GM18508 (cell line): ENCODE measurements around the gene NCKAP5L.
"Not testable (repeated sequence)": the region's sequence is repeated elsewhere in the genome, so short reads cannot be mapped to it uniquely, and the experiment has no call there.

Experiments
- ATAC-seq: cut with Tn5 transposase; IDR thresholded peaks from one replicate; pipeline ENCODE4 v1.9.1; 2021; ENCODE audit warnings: moderate number of reproducible peaks; ENCODE audit not compliant: insufficient read depth, unreplicated experiment

NCKAP5L gene

DNA sequence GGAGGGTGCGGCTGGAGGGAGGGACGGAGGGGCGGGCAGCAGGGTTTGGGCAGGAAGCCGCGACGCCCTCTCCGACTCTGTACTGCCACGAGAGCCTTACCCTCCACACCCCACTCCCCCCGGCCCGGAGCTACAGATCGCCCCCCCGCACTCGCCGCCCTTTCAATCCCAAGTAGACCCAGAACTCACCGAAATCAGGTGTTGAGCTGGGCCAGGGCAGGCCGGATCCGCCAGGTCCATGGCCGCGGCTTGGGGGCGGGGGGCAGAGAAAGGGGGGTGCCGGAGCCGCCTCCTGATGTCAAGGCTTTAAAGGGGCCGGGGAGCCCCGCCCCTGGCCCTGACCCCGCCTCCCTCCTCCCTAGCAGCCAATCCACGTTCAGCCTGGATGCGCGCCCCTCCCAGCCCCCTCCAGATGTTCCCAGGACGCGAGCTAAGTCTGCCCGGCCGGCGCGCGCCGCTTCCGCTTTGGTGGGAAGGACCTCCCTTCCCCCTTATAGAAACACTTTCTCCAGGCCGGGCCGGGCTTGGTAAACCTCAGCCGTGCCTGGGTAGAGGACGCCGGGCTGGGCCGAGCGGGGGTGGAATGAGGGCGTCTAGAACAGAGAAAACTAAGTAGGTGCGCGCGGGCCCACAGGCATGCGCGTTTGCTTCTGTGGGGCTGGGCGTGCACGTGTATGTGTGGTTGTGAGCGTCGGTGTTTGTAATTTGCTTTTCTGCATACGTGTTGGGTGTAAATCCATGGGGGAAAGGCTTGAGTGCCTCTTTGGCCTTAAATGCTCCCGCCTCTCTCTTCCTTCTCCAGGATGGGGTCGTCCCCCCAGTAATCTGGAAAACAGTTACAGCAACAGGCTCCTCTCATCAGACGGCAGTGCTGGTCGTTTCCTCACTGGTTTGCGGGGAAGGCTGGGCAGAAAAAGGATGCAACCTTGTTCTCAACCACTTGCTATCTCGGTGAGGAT, at the start of gene NCKAP5L:
TSS of gene NCKAP5L (minus strand) at position 281 of the 959 bp plus-strand sequence. CDS start 24,369 bp downstream, outside the sequence.
- no peak for ATAC-seq

DNA sequence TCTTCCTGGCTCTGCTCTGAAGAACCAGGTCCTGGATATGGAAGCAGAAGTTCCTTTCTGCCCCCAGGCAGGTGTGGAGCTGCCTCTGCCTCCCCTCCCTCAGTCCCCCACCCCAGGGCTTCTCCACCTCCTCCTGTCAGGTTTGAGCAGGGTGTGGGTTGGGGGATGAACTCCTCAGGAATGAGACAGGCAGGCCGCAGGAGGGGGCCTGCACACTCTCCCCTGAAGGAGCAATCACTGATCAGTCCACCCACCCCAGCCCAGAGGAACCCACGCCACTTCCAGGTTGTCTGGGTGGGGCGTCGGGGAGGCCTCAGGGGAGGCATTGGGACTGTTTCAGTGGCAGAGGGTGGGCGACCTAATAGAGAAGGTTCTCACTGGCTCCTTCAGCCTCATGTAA, 48.9 kb upstream of the NCKAP5L start:
- no peak for ATAC-seq

GRCh38 chr12:49876070-49876469, 47.9 kb upstream of the NCKAP5L start:
- ATAC-seq, result no peak

DNA sequence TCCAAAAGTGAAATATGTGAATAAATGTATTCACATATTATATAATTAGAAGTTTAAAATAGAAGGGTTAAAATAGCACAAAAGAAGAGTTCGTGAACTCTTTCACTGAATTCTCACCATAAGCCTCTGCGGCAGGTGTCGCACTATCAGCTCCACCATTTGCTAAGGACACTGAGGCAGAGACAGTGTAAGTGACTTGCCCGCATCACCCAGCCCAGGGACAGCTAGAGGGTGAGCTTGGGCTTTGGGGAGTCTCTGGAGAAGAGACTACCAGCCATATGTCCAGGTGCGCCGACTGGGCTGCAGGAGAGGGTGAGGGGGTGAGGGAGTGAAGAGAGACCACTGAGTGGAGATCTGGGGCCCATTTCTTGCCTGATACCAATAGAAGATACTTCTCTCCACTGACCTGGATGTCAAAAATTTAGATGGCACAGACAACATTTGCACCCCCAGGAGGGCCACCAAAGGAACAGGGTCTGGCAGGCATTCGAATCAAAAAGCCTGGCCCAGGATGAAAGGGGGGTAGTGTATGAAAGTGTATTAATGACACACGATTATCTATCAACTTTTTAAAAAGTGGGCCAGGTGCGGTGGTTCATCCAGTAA, 47.0 kb upstream of the NCKAP5L start:
- ATAC-seq, result no peak

GRCh38 chr12:49874142-49874897, 46.1 kb upstream of the NCKAP5L start:
- ATAC-seq, result no peak

GRCh38 chr12:49873361-49873934, 45.2 kb upstream of the NCKAP5L start:
- ATAC-seq, result no peak

DNA sequence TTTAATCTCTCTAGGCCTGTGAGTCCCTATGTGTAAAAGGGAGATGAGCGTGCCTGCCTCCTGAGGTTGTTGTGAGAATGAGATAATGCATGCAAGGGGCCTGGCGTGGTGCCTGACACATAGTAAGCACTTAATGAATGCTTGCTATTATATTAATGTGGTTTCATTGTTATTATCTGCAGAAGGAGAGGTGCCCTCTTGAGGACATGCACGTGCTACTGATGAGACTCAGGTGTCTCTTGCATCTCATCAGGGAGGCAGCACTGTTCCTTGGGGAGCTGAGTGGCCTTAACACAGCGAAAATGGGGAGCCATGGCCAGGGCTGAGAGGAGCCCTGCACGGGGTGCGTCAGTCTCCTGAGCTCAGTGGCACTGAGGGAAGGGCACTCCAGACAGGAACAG, 44.6 kb upstream of the NCKAP5L start:
- no peak for ATAC-seq

- ATAC-seq, result no peak
These were observed 44.2 kb upstream of the NCKAP5L start for GRCh38 chr12:49872381-49872780.

GRCh38 chr12:49871811-49872251, 43.6 kb upstream of the NCKAP5L start:
- ATAC-seq, result not testable (repeated sequence)

GRCh38 chr12:49871263-49871561, 43.0 kb upstream of the NCKAP5L start:
- ATAC-seq, result no peak

GRCh38 chr12:49870501-49871262, 42.5 kb upstream of the NCKAP5L start:
- no peak for ATAC-seq

GRCh38 chr12:49869816-49870500, 41.7 kb upstream of the NCKAP5L start:
- ATAC-seq, result no peak

DNA sequence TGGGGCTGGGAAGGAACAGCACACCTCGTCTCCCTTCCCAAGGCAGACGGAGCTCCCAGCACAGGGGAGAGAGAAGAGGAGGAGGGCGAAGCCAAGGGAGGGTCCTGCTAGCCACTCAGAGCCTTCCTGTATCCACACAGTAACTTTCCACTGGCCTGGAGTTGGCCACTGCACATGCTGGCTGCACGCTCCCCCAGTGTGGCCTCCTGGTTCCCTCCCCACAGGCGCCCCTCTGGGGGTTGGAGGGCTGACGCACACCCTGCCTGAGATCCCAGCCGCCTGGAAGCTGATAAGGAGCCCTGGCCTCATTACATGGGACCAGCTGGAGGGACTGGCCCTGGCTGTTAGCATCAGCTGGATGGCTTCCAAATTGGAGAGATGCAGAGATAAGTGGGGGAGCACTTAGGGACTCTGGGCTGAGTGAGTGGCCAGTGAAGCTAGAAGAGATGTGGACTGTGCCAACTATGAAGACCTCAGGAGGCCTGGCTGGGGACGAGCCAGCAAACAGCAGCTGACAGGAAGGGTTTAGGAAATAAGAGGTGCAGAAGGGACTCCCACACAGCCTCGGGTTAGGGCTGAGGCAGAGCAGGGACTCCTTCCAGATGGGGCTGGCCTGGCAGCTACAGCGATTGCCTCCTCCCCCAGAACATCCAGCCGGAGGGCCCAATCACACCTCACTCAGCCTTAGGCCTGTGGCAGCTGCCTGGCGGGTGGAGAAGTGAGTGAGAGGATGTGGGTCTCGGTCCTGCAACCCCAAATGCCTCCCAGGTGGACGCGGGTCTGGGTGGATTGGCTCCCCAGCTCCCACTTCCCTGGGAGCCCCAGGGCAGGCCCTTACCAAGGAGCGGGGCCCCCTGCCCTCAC, 41.0 kb upstream of the NCKAP5L start:
- ATAC-seq, result no peak

- no peak for ATAC-seq
These were observed 40.2 kb upstream of the NCKAP5L start for GRCh38 chr12:49868449-49868848.

GRCh38 chr12:49867570-49868341, 39.5 kb upstream of the NCKAP5L start:
- no peak for ATAC-seq

GRCh38 chr12:49866859-49867569, 38.8 kb upstream of the NCKAP5L start:
- no peak for ATAC-seq

DNA sequence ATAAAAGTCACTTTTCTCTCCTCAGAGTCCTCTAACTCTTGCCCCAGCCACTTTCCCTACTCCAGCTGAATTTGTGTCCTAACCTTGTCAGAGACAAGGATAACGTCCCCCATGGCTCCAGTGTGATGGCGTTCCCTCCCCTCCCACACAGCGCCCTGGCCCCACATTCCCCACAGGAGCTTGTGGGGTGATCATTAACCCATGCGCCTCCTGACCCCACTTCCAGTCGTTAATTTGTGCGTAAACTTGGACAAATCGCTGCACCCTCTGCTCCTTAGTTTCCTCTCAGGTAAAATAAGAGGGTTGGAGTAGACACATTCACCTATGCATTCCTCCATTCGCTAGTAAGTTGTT, 37.5 kb upstream of the NCKAP5L start:
- no peak for ATAC-seq
